Measurements from ENCODE around the gene MCAT.

- no peak for TF ChIP-seq CTCF (IDR thresholded peaks at IDR 0.05; ENCODE audit: low read length)
- no peak for TF ChIP-seq EZH2 (optimal IDR thresholded peaks at IDR 0.05; ENCODE audit: low read depth, low read length)
- no peak for TF ChIP-seq EZH2phosphoT487 (IDR thresholded peaks at IDR 0.05; ENCODE audit: low read length)
Measured at GRCh38 chr22:43109921-43110443, 33.2 kb downstream of the MCAT start.

Data from MM.1S (cell line).